GM19025 (cell line): ENCODE data around the gene DPP6.

Experiments
- ATAC-seq: cut with Tn5 transposase; IDR thresholded peaks from one replicate; pipeline ENCODE4 v1.9.1; 2021; ENCODE audit warnings: mild to moderate bottlenecking, low read depth, moderate library complexity; ENCODE audit not compliant: unreplicated experiment

The DPP6 gene

DNA sequence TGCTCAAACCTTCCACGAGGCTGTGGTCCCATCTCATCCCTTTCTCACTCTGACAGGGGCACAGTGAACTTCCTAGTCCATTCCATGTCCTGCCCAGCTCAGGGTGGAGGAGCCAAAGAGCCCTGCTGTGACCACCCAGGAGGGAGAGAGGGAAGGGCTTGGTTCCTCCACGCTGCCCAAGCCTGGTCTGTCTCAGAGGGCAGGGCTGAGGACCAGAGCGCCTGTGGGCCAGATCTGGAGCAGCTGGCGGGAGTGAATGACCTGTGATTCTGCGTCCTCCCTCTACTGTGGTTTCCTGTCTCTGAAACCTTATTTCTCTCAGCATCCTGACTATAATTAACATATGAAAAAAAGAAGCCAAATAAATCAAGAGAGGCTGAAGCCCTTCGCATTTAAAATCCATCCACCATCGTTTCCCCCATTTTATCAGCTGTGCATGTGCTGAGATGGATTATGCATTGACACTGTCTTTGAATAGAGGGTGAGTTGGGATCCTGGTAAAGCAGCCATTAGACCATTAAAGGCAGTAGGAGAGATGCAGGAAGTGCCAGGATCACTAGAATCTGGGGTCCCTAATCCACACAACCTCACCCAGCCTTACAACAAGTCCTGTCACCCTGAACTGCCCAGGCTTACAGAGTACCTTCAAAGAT lies 165.6 kb downstream of the DPP6 start:
- ATAC-seq, result no peak

DNA sequence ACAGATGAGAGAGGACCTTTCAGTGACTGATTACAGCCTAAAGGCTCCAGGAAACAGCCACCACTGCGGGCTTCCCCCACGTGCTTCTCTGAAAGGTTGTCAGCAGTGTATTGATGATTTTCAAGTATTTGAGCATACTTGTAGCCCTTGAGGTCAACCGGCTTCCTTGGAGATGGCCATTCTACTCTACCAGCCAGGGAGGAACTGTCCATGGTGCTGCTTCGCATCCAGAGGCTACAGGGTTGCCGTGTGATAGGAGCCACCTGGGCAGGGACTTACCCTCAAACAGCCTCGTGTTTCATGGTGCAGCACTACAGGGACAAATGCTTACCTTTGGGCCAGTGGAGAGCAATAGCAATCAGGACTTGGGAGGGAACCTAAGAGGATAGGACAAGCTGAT lies 179.5 kb downstream of the DPP6 start:
- no peak for ATAC-seq

GRCh38 chr7:154232700-154233099 lies 180.5 kb downstream of the DPP6 start:
- ATAC-seq, result no peak

GRCh38 chr7:154241988-154242387 lies 189.8 kb downstream of the DPP6 start:
- no peak for ATAC-seq

DNA sequence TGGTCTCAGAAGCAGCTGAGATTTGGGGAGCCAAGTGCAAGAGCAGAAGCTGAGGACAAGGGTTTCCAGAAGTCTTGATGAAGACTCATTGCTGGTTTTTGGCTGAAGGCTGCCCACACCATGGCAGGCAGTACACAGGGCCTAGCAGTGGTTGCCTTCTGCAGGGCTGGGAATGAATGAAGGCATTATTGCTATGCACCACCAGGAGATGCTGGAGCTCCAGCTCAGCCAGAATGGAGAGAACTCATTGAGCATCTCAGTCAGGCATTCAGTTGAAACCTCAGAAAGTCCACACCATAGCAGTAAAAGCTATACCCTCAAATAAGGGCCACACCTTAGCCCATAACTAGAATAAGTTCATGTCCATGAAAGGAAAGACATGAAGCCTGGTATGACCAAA lies 190.5 kb downstream of the DPP6 start:
- ATAC-seq, result no peak

GRCh38 chr7:154252046-154252445 lies 199.8 kb downstream of the DPP6 start:
- ATAC-seq, result no peak

DNA sequence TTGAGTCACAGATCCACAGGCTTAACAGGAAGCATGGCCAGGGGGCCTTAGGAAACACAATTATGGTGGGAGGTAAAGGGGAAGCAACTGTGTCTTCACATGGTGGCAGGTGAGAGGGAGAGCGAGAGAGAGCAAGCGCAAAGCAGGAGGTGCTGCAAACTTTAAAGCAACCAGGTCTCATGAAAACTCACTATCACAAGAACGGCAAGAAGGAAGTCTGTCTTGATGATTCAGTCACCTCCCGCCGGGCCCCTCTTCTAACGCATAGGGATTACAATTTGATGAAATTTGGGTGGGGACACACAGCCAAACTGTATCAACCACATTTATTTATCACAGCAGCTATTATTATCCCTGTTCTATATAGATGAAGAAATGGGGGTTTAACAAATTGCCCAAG lies 201.6 kb downstream of the DPP6 start:
- ATAC-seq, result no peak

DNA sequence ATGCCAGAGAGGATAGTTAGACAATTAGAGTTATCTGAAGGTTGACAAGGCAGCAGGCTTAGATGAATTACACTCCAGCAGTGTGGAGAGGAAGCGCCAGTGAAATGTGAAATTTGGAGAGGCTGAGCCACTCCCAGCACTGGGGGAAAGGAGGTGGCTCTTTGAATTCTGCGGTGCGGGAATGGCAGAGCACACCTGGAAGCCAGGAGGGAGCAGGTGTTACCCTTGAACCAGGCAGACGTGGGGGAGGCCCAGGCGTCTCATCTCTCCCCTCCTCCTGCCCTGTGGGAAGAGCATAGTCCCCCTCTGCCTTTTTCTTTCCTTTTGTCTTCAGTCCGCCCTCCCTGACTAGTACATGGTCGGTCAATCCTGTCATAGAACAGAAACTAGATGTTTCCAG lies 203.1 kb downstream of the DPP6 start:
- no peak for ATAC-seq

DNA sequence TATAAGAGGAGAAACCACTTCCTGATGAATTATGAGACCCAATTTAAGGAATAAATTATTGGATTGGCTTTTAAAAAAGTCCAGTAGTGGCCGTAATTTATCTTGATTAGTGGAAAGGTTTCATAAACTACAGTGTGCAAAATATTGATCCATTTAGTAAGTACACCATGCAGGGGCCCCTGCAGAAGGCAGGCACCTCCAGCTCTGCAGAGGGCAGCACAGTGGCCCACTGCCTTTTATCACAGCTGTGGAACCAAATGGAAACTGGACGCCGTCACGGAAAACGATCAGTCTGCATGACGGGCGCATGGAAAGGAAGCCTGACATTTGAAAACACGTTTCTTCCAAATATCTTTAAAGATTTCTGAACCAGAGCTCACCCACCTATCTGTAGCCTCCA lies 204.0 kb downstream of the DPP6 start:
- ATAC-seq, result no peak

- no peak for ATAC-seq
Observed at GRCh38 chr7:154259396-154259795, 207.2 kb downstream of the DPP6 start.

GRCh38 chr7:154287356-154287755 lies 235.2 kb downstream of the DPP6 start:
- ATAC-seq, result no peak

DNA sequence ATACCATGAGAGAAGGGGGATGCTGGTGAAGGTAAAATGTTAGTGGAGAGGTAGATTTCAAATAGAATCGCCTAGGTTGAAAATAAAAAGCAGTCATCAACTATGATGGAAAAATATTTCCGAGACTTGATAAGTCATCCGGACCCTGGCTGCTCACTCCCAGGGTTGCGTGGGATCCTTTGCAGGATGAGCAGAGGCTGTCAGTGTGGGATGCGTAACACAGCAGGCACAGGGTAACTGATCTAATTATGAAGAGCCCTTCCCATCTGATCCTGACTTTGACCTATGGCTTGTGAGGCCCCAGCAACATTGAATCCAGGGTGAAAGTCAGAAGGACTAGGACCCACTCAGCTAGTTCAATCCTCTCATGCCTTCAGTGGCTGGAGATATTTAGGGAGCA lies 236.9 kb downstream of the DPP6 start:
- no peak for ATAC-seq

DNA sequence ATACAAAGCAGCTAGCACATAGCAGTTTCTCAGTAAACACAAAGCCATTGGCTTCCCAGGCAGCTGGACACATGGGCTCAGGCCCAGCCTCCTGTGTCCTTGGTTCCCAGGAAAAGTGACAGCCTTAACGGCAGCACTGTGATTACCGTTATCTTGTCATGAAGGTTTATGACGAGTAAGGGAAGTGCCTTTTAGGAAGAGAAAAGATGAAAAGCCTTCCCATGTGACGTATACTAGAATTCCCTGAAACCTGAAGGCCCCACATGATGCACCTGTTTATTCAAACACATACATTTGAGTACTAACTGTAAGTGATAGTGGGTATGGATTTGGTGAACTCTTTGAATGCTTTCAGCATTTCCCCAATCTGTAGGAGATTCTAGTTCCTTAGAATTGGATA lies 244.2 kb downstream of the DPP6 start:
- ATAC-seq, result no peak

DNA sequence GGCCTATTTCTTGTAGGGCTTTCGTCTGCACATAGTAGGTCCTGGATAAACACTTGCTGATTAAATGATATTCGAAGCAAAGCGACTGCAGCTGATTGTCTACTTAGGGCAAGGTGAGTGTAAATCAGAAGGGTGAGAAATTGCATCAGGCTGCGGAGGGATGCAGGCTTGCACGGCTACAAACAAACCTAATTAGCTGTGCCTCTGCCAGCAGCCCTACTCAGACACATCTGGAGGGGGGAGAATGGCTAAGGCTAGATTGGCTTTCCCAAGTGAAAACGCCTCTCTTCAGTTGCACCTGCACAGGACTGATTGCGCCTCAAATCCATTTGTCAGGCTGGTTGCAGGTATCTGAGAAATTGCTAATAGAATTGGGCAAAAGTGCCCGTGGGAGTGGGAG lies 247.5 kb downstream of the DPP6 start:
- no peak for ATAC-seq

GRCh38 chr7:154302380-154302779 lies 250.2 kb downstream of the DPP6 start:
- ATAC-seq, result no peak

GRCh38 chr7:154304231-154304630 lies 252.0 kb downstream of the DPP6 start:
- no peak for ATAC-seq

GRCh38 chr7:154304740-154305700 lies 252.8 kb downstream of the DPP6 start:
- no peak for ATAC-seq

DNA sequence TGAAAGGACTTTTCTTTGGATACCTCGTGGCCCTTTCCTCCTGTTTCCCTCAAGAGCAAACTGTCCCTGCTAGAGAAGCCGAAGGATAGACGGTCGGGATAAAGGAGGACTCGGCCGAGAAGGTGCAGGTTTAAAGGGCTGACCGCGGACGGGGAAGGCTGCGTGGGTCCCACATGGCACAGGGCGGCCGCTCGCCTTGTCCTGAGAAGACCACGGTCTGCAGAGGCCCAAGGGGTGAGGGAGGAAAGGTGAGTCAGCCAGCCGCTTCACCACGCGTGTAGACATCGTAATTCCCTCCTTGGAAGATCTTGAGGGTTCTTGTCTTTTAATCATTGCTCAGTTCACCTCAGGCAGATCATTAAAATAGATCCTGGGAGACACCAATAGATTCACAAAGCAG lies 253.8 kb downstream of the DPP6 start:
- no peak for ATAC-seq

DNA sequence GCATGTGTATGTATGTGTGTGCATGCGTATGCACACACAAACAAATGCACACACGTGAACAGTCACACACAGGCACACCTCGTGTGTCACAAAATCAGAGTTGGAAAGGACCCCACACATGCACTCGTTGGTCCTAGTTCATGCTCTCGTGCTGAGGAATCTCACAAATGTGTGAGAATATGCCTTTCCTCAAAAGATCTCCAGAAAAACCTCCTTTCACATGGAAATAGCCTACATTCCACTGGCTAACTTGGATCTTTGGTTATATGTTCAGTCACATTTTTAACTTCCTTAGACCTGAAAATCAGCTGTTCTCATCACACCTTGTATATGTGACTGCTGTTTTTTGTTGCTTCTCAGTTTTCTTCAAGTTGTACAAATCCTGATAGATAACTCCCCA lies 256.7 kb downstream of the DPP6 start:
- ATAC-seq, result no peak

DNA sequence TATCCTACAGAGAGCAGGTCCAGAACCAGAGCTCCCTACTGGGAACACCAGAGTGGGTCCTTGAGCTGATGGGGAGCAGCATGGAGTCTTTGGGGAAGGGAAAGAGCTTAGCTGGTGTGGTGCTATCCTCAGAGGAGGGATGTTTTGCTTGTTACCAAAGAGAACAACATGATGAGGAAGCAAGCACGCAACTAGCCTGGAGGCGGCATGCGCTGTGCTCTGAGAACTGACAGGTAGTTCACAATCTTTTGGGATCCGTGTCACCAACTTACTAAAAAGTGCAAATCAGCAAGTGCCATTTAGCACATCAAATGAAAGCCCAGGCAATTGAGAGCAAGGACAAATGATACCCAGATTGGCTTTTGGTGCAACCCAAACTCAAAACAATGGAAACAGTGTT lies 257.9 kb downstream of the DPP6 start:
- ATAC-seq, result no peak

DNA sequence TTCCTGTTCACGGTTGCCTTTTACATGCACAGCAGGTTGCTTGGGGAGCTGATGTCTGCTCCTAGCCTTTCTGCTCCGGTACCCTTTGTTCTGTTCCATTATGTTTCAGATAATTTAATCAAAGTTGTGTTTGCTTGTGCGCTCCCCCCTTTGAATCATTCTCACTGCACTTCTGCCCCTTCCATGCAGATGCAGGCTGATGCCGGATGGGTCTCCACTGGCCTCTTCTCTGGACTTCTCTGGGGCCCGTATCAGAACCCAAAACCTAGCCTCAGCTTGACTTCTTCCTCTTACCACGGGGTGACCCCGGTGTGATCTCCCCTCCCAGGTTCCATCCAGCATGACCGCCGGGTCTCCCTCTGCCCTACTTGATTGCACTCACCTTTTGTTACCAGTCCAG lies 272.0 kb downstream of the DPP6 start:
- ATAC-seq, result no peak

- ATAC-seq, result no peak
Observed at GRCh38 chr7:154326421-154326820, 274.2 kb downstream of the DPP6 start.
